ENCODE data around the gene LPGAT1.
"Not testable (repeated sequence)": the region's sequence is repeated elsewhere in the genome, so short reads cannot be mapped to it uniquely, and the experiment has no call there.

The LPGAT1 gene

GRCh38 chr1:211701733-211702132, 128.8 kb downstream of the LPGAT1 start:
- no peak for DNase-seq (ENCODE audit: extremely low read depth, low read depth)
- TF ChIP-seq CTCF (IDR thresholded peaks at IDR 0.05; ENCODE audit: low read depth, low read length), result no peak

- TF ChIP-seq CTCF (IDR thresholded peaks at IDR 0.05; ENCODE audit: low read depth, low read length), result no peak
These were observed 131.5 kb downstream of the LPGAT1 start for GRCh38 chr1:211699059-211699458.

GRCh38 chr1:211698161-211699026, 132.2 kb downstream of the LPGAT1 start:
- DNase-seq (ENCODE audit: extremely low read depth, low read depth), result no peak

More at GRCh38 chr1:211699059-211699458, 131.5 kb downstream of the LPGAT1 start:
- no peak for DNase-seq (ENCODE audit: extremely low read depth, low read depth)

GRCh38 chr1:211697356-211697755, 133.2 kb downstream of the LPGAT1 start:
- DNase-seq (ENCODE audit: extremely low read depth, low read depth), result no peak
- no peak for TF ChIP-seq CTCF (IDR thresholded peaks at IDR 0.05; ENCODE audit: low read depth, low read length)

More at GRCh38 chr1:211698161-211699026, 132.2 kb downstream of the LPGAT1 start:
- TF ChIP-seq CTCF (IDR thresholded peaks at IDR 0.05; ENCODE audit: low read depth, low read length), result peak; percentile 99

- DNase-seq (ENCODE audit: extremely low read depth, low read depth), result no peak
- no peak for TF ChIP-seq CTCF (IDR thresholded peaks at IDR 0.05; ENCODE audit: low read depth, low read length)
These were observed 135.3 kb downstream of the LPGAT1 start for GRCh38 chr1:211695135-211695816.

GRCh38 chr1:211693911-211694310, 136.7 kb downstream of the LPGAT1 start:
- DNase-seq (ENCODE audit: extremely low read depth, low read depth), result not testable (repeated sequence)

All from AG09319 (cell line).